OCI-M2 (cell line): Measurements from ENCODE around the gene FFAR2.
"Not testable (repeated sequence)": the region's sequence is repeated elsewhere in the genome, so short reads cannot be mapped to it uniquely, and the experiment has no call there.

Experiments
- DNase-seq: peaks from one replicate; lab custom pipeline; 2025; ENCODE audit not compliant: unreplicated experiment; lab: John Stamatoyannopoulos, UW

FFAR2 gene

DNA sequence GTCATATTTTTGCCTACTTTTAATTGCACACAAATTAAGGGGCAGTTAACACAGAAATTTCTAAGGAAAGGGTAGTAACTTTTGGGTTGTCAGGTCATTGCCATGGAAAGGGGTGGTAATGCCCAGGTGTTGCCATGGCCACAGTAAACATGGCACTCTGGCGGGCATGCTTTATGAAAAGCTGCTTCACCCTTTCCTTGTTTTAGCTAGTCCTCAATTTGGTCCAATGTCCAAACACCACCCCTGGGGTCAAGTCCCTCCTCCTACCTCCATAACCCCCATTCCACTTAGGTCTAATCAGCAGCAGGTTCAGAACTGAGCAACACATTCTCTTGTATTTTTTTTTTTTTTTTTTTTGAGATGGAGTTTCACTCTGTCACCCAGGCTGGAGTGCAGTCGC lies 6.6 kb downstream of the FFAR2 start:
- DNase-seq: no peak

DNA sequence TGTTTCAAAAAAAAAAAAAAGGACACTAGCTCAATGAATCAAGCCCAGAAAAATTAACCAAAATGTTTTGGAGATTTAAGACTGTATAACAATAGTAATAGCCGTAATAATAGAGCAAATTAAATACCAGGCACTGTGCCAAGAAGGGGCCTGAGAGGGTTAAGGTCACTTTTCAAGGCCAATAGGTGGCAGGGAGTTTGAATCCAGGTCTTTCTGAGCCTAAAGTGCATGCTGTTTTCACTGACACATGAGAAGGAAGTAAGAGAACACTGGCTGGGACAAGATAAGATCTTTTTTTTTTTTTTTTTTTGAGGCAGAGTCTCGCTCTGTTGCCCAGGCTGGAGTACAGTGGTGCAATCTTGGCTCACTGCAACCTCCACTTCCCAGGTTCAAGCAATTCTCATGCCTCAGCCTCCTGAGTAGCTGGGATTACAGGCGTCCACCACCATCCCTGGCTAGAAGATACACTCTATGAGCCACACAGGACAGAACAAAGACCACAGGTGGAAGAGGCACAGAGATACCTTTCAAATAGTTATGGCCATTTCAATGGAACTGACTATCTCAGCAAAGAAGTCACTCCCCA lies 7.7 kb downstream of the FFAR2 start:
- no peak for DNase-seq

GRCh38 chr19:35457173-35457572 lies 9.1 kb downstream of the FFAR2 start:
- no peak for DNase-seq

DNA sequence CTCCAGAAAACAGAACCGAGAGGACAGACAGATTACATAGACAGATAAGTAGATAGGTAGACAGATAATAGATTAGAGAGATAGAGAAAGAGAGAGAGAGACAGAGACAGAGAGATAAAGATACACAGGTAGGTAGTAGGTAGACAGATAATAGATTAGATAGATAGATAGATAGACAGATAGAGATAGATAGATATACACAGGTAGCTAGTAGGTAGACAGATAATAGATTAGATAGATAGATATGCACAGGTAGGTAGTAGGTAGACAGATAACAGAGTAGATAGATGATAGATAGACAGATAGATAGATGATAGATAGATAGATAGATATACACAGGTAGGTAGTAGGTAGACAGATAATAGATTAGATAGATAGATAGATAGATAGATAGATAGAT lies 10.1 kb downstream of the FFAR2 start:
- no peak for DNase-seq

DNA sequence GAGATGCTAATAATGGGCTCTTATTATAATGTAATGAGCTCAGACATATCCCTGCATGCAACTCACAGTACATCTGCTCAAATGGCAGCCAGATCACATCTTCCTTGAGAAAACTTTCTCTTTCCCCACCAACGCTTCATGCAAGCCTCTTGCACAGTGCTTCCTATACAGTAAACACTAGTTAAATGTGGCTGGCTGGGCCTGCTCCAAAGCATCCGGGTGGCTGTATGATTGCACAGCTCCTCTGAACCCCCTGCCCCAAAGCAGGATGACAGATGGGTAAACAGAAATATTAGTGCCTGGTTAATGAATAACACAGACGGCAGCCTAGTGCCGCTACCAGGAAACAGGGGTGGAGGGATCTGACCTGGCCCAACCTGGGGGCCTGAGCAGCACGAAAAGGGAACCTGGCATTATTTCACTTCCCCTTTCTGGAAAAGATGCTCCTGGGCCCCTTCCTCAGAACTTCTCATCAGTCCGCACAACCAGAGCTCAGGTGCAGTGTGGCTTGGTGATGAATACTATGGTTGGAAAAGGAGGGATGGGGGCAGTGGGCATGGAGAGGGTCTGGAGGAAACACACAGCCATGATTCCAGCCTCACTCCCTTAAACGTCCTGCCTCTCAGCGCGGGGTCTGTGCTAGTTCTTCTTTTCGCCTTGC lies 10.8 kb downstream of the FFAR2 start:
- no peak for DNase-seq

GRCh38 chr19:35459414-35460082 lies 11.5 kb downstream of the FFAR2 start:
- DNase-seq: no peak

- no peak for DNase-seq
Observed at GRCh38 chr19:35460608-35461007, 12.6 kb downstream of the FFAR2 start.

DNA sequence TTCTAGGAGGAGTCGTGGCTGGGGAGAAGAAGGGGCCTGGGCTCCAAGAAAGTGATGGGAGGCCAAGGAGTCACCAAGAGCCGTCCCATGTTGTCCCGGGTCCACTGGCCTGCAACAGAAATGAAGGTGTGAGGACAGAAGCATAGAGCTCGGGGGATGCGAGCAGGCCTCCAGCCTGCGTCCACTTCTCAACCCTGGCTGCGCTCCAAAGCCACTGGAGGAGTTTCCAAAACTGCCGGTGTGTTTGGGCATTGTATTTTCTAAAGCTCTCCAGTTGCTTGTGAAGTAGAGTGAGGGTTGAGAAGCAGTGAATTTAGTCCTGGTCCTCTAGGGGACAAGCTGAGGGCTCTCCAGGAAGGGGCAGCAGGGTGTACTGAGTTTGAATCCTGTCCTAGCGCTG lies 13.0 kb downstream of the FFAR2 start:
- DNase-seq: no peak

DNA sequence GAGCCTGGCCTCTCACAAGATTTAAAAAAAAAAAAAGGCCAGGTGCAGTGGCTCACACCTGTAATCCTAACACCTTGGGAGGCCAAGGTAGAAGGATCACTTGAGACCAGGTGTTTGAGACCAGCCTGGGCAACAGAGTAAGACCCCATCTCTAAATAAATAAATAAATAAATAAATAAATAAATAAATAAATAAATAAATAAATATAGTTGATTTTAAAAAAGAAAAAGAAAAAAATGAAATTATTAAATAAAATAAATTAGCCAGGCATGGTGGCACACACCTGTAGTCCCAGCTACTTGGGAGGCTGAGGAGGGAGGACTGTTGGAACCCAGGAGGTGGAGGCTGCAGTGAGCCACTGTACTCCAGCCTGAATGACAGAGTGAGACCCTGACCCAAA lies 13.7 kb downstream of the FFAR2 start:
- not testable (repeated sequence) for DNase-seq

DNA sequence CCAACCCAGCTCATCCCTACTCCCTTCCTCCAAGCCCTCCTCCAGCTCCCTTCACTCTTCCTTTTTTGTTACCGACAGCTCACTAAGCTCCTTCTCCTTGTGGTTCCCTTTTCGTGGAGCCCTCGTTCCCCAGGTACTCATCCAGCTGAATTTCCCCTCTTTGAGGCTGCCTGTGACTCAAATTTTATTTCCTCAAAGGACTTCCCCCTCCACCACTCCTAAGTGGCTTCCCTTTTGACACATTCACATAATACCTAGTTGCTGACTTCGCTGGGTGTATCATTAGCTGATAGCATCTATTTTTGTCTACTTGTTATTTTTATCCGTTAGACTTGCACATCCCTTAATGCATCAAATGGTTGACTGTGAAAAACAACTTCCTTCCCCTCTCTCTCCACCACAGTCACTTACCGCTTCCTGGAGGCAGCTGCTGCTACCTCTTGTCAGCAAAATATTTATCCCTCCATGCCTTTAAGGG lies 14.5 kb downstream of the FFAR2 start:
- no peak for DNase-seq

- DNase-seq: not testable (repeated sequence)
Observed at GRCh38 chr19:35462956-35463355, 14.9 kb downstream of the FFAR2 start.

- DNase-seq: no peak
Observed at GRCh38 chr19:35466259-35466658, 18.2 kb downstream of the FFAR2 start.

DNA sequence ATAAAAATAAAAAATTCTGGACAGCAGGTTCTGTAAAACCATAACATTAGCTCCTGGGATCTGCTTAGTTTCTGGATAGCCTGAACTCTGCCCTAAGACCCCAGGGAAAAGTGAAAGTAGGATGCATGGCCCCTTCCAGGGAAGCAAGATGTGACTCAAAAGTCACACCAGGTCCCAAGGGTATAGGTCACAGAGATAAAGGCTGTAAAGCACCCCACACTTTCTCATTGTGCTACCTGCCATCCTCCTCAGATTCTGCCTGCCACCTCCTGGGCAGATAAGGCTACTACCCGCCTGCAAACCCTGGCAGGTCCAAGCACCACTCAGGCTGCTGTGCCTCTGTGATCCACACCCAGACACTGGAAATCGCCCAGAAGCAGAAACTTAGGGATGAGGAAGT lies 20.6 kb downstream of the FFAR2 start:
- DNase-seq: no peak

DNA sequence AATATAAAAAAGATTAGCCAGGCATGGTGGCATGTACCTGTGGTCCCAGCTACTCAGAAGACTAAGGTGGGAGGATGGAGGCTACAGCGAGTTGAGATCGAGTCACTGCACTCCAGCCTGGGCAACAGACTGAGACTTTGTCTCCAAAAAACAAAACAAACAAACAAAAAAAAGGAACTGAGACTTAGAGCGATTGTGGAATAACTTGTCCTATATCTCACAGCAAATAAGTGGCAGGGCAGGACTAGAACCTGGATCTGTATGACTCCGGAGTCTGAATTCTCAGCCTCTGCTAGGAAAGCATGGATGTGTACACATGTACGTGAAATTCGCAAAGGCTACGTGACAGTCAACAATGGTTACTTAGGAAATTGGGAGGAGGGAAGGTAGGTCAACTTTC lies 22.1 kb downstream of the FFAR2 start:
- DNase-seq: no peak

GRCh38 chr19:35471075-35471474 lies 23.0 kb downstream of the FFAR2 start:
- not testable (repeated sequence) for DNase-seq

DNA sequence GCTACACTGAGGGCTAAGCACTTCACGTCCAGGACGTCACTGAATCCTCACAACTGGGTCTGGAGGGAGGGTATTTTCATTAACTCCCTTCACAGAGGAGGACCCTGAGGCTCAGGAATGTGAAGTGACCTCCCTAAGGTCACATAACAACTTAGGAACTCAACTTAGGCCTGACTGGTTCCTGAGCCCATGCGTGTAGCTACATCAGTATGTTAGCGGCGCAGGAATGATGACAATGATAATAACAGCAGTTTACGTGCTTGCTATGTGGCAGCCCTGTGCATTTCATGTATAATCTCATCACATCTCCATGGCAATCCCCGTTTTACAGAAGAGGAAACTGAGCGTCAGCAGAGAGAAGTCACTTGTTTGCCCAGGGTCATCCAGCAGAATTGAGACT lies 23.9 kb downstream of the FFAR2 start:
- DNase-seq: no peak

- no peak for DNase-seq
Observed at GRCh38 chr19:35474104-35474503, 26.0 kb downstream of the FFAR2 start.

- DNase-seq: not testable (repeated sequence)
Observed at GRCh38 chr19:35474594-35474993, 26.5 kb downstream of the FFAR2 start.

DNA sequence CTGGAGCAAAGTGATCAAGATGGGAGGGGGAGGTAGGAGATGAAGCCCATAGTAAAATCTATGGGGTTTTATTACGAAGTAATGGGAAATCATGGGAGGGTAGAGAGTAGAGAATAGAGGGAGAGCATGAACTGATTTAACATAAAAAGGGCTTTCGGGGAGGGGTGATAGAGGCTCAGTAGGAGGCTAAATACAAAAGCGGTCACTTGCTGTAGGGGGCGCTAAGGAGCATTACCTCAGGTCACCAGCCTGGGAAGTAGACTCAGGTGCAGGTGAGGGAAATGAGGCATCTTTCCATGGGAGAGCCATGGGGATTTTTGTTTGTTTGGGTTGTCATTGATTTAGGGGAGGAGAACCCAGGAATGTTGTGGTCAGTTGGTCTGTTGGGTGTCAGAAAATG lies 28.1 kb downstream of the FFAR2 start:
- DNase-seq: no peak

DNA sequence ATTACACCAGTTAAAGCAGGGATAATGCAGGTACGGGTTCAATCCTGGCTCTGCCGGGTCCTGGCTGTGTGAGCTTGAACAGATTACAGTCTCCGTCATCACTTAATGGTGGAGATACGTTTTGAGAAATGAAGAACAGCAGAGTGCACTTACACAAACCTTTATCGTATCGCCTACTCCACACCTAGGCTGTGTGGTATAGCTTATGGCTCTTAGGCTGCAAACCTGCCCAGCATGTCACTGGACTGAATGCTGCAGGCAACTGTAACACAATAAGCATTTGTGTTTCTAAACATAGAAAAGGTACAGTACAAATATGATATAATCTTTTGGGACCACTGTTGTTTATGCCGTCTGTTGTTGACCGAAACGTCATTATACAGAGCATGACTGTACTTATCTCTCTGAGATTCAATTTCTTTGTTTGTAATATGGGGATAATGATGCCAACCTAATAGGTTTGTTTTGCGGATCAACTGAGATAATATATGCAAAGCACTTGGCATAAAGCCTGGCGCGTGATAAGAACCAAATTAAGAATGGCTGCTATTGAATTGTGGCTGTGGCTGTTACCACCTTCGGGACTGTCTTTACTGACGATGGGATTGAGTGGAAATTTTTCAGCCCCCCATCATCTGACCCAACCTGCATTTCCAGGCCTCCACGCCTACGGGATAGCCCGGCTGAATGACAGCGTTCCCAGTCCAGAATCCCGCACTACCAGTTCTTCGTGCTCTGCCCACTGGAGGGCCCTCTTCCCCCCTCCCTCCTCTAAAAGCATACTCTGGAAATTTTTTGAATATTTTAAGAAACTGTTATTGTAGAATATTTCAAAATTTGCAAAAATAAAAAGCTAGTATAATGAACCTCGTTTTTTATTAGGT lies 31.0 kb downstream of the FFAR2 start:
- no peak for DNase-seq

DNA sequence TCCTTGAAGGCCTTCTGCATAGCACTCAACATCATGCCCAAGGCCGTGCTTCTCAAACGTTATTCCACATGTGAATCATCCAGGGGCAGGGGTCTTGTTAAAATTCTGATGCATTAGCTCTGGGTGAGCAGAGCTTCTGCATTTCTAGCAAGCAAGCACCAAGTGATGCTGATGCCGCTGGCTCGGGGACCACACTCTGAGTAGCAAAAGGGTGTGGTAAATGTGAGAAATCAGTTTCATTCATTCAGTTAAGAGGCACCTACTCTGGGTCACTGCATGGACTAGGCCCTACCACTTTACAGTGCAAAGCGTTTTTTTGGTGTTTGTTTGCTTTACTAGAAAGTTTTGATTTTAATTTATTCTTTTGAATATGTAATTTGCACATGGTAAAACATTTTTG lies 35.0 kb downstream of the FFAR2 start:
- no peak for DNase-seq
